ENCODE measurements around the gene RAI1. TPM values are rescaled to one million over a fixed set of nuclear protein-coding genes. Genes with fewer than 3 reads are reported as not detected.
A peak's percentile ranks its signal among the peaks of the same experiment; 100 is the strongest.

Gene RAI1
- total and polyA plus RNA-seq, 10 donors, result 5.4 to 61.9 (median 35.2) TPM

GRCh38 chr17:17740615-17741348, 59.5 kb downstream of the RAI1 start:
- intact Hi-C loops (cut with DNase I; ENCODE audit: low total_unique reads), result loop anchor here (10.0 kb wide), 1 partner anchor 54 kb away; no protein-coding TSS in a partner anchor
- Histone ChIP-seq H3K4me1 (peaks cover 38 to 93% (median 62%) of the 10 kb centered on the region in 6 donors), H3K27me3 (replicated peaks in 1 of 7) (no peaks in the 10 kb centered on the region), H3K9me3 (no peaks in the 10 kb centered on the region), H3K36me3 (no peaks in the 10 kb centered on the region), H3K27ac (peak overlapping the region in 5 of 8 donors; percentile 30 to 72 (median 57)), H3K4me3 (no peak overlapping the region)
- no peak for DNase-seq
- TF ChIP-seq POLR2A (IDR thresholded peaks at IDR 0.05), result no peak
- TF ChIP-seq POLR2AphosphoS5 (IDR thresholded peaks at IDR 0.05), result no peak
- TF ChIP-seq CTCF (IDR thresholded peaks at IDR 0.05 in 8 of 11, conservative IDR thresholded peaks at IDR 0.05 in 3 of 11), result no peak
- 55 to 79% (median 64%) methylated on average over 27 of the region's 27 CpGs for WGBS, 5 donors

GRCh38 chr17:17741349-17742023, 60.2 kb downstream of the RAI1 start:
- H3K4me3 ChIP-seq, result no peak overlapping the region
- H3K27me3 ChIP-seq (replicated peaks in 1 of 7), result no peaks in the 10 kb centered on the region
- TF ChIP-seq CTCF (IDR thresholded peaks at IDR 0.05 in 8 of 11, conservative IDR thresholded peaks at IDR 0.05 in 3 of 11) (peak in 2 of 11 experiments; percentile 9 to 14), POLR2A (IDR thresholded peaks at IDR 0.05) (no peak), POLR2AphosphoS5 (IDR thresholded peaks at IDR 0.05) (no peak)
- DNase-seq, result no peak
- WGBS, 5 donors, result 69 to 84% (median 76%) methylated on average over 17 to 18 of the region's 18 CpGs
- peak overlapping the region in 5 of 8 donors; percentile 30 to 71 (median 48) for H3K27ac ChIP-seq
- no peaks in the 10 kb centered on the region for H3K9me3 ChIP-seq
- intact Hi-C loops (cut with DNase I; ENCODE audit: low total_unique reads), result loop anchor here (10.0 kb wide), 1 partner anchor 53 kb away; no protein-coding TSS in a partner anchor
- peaks cover 0 to 5% (median 0%) of the 10 kb centered on the region in 6 donors for H3K36me3 ChIP-seq
- peaks cover 32 to 92% (median 59%) of the 10 kb centered on the region in 6 donors for H3K4me1 ChIP-seq

- H3K4me1 ChIP-seq, result peaks cover 32 to 91% (median 58%) of the 10 kb centered on the region in 6 donors
- H3K4me3 ChIP-seq, result no peak overlapping the region
- H3K27ac ChIP-seq, result peak overlapping the region in 1 of 8 donors; percentile 71
- peaks cover 0 to 5% (median 0%) of the 10 kb centered on the region in 6 donors for H3K36me3 ChIP-seq
- WGBS, 5 donors, result 50 to 70% (median 64%) methylated on average over 5 of the region's 5 CpGs
- no peaks in the 10 kb centered on the region for H3K27me3 ChIP-seq (replicated peaks in 1 of 7)
- intact Hi-C loops (cut with DNase I; ENCODE audit: low total_unique reads), result loop anchor here (10.0 kb wide), 1 partner anchor 53 kb away; no protein-coding TSS in a partner anchor
- TF ChIP-seq POLR2AphosphoS5 (IDR thresholded peaks at IDR 0.05) (no peak), POLR2A (IDR thresholded peaks at IDR 0.05) (no peak), CTCF (IDR thresholded peaks at IDR 0.05 in 8 of 11, conservative IDR thresholded peaks at IDR 0.05 in 3 of 11) (no peak)
- no peaks in the 10 kb centered on the region for H3K9me3 ChIP-seq
- no peak for DNase-seq
These were observed 60.9 kb downstream of the RAI1 start for GRCh38 chr17:17742133-17742621.

Measured in spleen (tissue), 11 donors.